KOPT-K1 (cell line): ENCODE results near the gene CDH15.
A peak's percentile ranks its signal among the peaks of the same experiment; 100 is the strongest.
"Not testable (repeated sequence)": the region's sequence is repeated elsewhere in the genome, so short reads cannot be mapped to it uniquely, and the experiment has no call there.

Source experiments
- H3K27ac ChIP-seq: fragments of 200-600 bp; sonication (generic); 2 replicates; pipeline ENCODE4 v1.5.1; 2016; ENCODE audit warnings: antibody characterized with exemption, mild to moderate bottlenecking, low read depth, low read length; ENCODE audit not compliant: poor library complexity, severe bottlenecking
- H3K36me3 ChIP-seq: fragments of 200-600 bp; sonication (generic); 2 replicates; pipeline ENCODE4 v1.5.1; 2017; ENCODE audit warnings: antibody characterized with exemption, mild to moderate bottlenecking, low read length, moderate library complexity; ENCODE audit not compliant: insufficient read depth
- H3K9me3 ChIP-seq: fragments of 200-600 bp; sonication (generic); 2 replicates; pipeline ENCODE4 v1.5.1; 2017; ENCODE audit warnings: antibody characterized with exemption, low read length, mild to moderate bottlenecking; ENCODE audit not compliant: insufficient read depth, poor library complexity, severe bottlenecking

The CDH15 gene

GRCh38 chr16:89159066-89159849, 12.3 kb upstream of the CDH15 start:
- Histone ChIP-seq H3K9me3 (no peaks in the 10 kb centered on the region), H3K27ac (no peak overlapping the region), H3K36me3 (no peaks in the 10 kb centered on the region)

GRCh38 chr16:89159850-89160354, 11.6 kb upstream of the CDH15 start:
- H3K27ac ChIP-seq: no peak overlapping the region
- H3K9me3 ChIP-seq: no peaks in the 10 kb centered on the region
- H3K36me3 ChIP-seq: no peaks in the 10 kb centered on the region

- no peak overlapping the region for H3K27ac ChIP-seq
- no peaks in the 10 kb centered on the region for H3K36me3 ChIP-seq
- no peaks in the 10 kb centered on the region for H3K9me3 ChIP-seq
Measured at GRCh38 chr16:89160977-89161701, 10.4 kb upstream of the CDH15 start.

- H3K36me3 ChIP-seq: no peaks in the 10 kb centered on the region
Measured at GRCh38 chr16:89161763-89162713, 9.5 kb upstream of the CDH15 start.

GRCh38 chr16:89163297-89163696, 8.3 kb upstream of the CDH15 start:
- Histone ChIP-seq H3K9me3 (no peaks in the 10 kb centered on the region), H3K27ac (no peak overlapping the region), H3K36me3 (no peaks in the 10 kb centered on the region)

More at GRCh38 chr16:89161763-89162713, 9.5 kb upstream of the CDH15 start:
- H3K27ac ChIP-seq: no peak overlapping the region
- no peaks in the 10 kb centered on the region for H3K9me3 ChIP-seq

GRCh38 chr16:89164436-89164835, 7.1 kb upstream of the CDH15 start:
- H3K27ac ChIP-seq: no peak overlapping the region
- H3K9me3 ChIP-seq: no peaks in the 10 kb centered on the region
- no peaks in the 10 kb centered on the region for H3K36me3 ChIP-seq

GRCh38 chr16:89164847-89165680, 6.5 kb upstream of the CDH15 start:
- Histone ChIP-seq H3K36me3 (no peaks in the 10 kb centered on the region), H3K27ac (no peak overlapping the region), H3K9me3 (no peaks in the 10 kb centered on the region)

GRCh38 chr16:89165681-89165979, 5.9 kb upstream of the CDH15 start:
- H3K9me3 ChIP-seq, H3K36me3 ChIP-seq, H3K27ac ChIP-seq: not testable (repeated sequence)

- H3K36me3 ChIP-seq: no peaks in the 10 kb centered on the region
- peak overlapping the region; percentile 60 for H3K27ac ChIP-seq
- H3K9me3 ChIP-seq: no peaks in the 10 kb centered on the region
Measured at GRCh38 chr16:89166696-89167424, 4.7 kb upstream of the CDH15 start.

- no peaks in the 10 kb centered on the region for H3K36me3 ChIP-seq
- peak overlapping the region; percentile 60 for H3K27ac ChIP-seq
- H3K9me3 ChIP-seq: no peaks in the 10 kb centered on the region
Measured at GRCh38 chr16:89167425-89167941, 4.1 kb upstream of the CDH15 start.

GRCh38 chr16:89168381-89169189, 3.0 kb upstream of the CDH15 start:
- Histone ChIP-seq H3K36me3 (no peaks in the 10 kb centered on the region), H3K9me3 (no peaks in the 10 kb centered on the region), H3K27ac (no peak overlapping the region)

- H3K36me3 ChIP-seq: no peaks in the 10 kb centered on the region
- no peak overlapping the region for H3K27ac ChIP-seq
- H3K9me3 ChIP-seq: no peaks in the 10 kb centered on the region
Measured at GRCh38 chr16:89169778-89170177, 1.8 kb upstream of the CDH15 start.
